Hematopoietic multipotent progenitor cell (in vitro differentiated cells): ENCODE measurements around the gene KCNK6. TPM values are rescaled to one million over a fixed set of nuclear protein-coding genes. Genes with fewer than 3 reads are reported as not detected.

ENCODE experiments used
- small RNA-seq: library from RNA; depleted of rRNA; stranded (forward); fragments of <200 nt; gene quantifications from one replicate; pipeline ENCODE3, GENCODE V24; 2012
- total RNA-seq: library from RNA; depleted of rRNA; stranded (reverse); fragments of >200 nt; gene quantifications from one replicate; pipeline ENCODE4 v1.2.3, GENCODE V29; 2012

KCNK6 gene
- total RNA-seq, 1 donor = 2.4 TPM

Small RNA genes within 50 kb of the gene (small RNA-seq; reads per million reads assigned to genes)
- gene RF00019 = not detected

Other genes starting within 250 kb of the KCNK6 start
- gene DPF1, start 95.6 kb upstream of the KCNK6 start, total RNA-seq = 6.5 TPM
- 1.6 TPM for gene PPP1R14A, start 63.5 kb upstream of the KCNK6 start, total RNA-seq
- 249 TPM for gene SPINT2, start 55.3 kb upstream of the KCNK6 start, total RNA-seq
- gene C19orf33, start 15.6 kb upstream of the KCNK6 start, total RNA-seq = 1.9 TPM
- gene YIF1B, start 3.9 kb upstream of the KCNK6 start, total RNA-seq = 100 TPM
- 9.2 TPM for gene CATSPERG, start 16.0 kb downstream of the KCNK6 start, total RNA-seq
- 254 TPM for gene PSMD8, start 54.7 kb downstream of the KCNK6 start, total RNA-seq
- under 0.01 TPM for gene GGN, start 68.2 kb downstream of the KCNK6 start, total RNA-seq
- under 0.01 TPM for gene SPRED3, start 68.9 kb downstream of the KCNK6 start, total RNA-seq
- 9.4 TPM for gene FAM98C, start 83.2 kb downstream of the KCNK6 start, total RNA-seq
- gene RASGRP4, start 106.4 kb downstream of the KCNK6 start, total RNA-seq = 23.4 TPM
- 2.7 TPM for gene RYR1, start 113.8 kb downstream of the KCNK6 start, total RNA-seq